Measurements from ENCODE around the gene PCDHGB3. TPM values are rescaled to one million over a fixed set of nuclear protein-coding genes. Genes with fewer than 3 reads are reported as not detected.
"Not testable (repeated sequence)": the region's sequence is repeated elsewhere in the genome, so short reads cannot be mapped to it uniquely, and the experiment has no call there.

The PCDHGB3 gene
- total RNA-seq, 2 donors from 2014 or later = 0.40 to 4.6 TPM

GRCh38 chr5:141328231-141328630 is 41.8 kb upstream of the PCDHGB3 start:
- Histone ChIP-seq H3K27me3 (ENCODE audit: control insufficient read depth, insufficient read depth, low read length, poor library complexity, severe bottlenecking) (no peaks in the 10 kb centered on the region), H3K36me3 (ENCODE audit: control insufficient read depth, insufficient read depth, low read length) (no peaks in the 10 kb centered on the region), H3K27ac (ENCODE audit: low read depth, low read length) (no peak overlapping the region), H3K9ac (ENCODE audit: extremely low read depth, low read length, poor library complexity, severe bottlenecking) (no peak overlapping the region), H3K9me3 (ENCODE audit: control insufficient read depth, low read length) (peaks cover 7% of the 10 kb centered on the region), H3K4me1 (ENCODE audit: control insufficient read depth, insufficient read depth, low read length) (no peaks in the 10 kb centered on the region), H3K4me3 (ENCODE audit: low read length) (no peak overlapping the region)
- no peak overlapping the region for H3K27ac Mint-ChIP-seq
- H3K9me3 Mint-ChIP-seq = peaks cover 37% of the 10 kb centered on the region
- H3K27me3 Mint-ChIP-seq (ENCODE audit: insufficient read depth) = peaks cover 13% of the 10 kb centered on the region
- no peaks in the 10 kb centered on the region for H3K4me1 Mint-ChIP-seq
- peaks cover 14% of the 10 kb centered on the region for H3K36me3 Mint-ChIP-seq (ENCODE audit: low read depth)
- TF ChIP-seq CTCF (conservative IDR thresholded peaks at IDR 0.05) = no peak
- DNase-seq = no peak
- WGBS, 2 experiments (ENCODE audit: insufficient coverage in 1 of 2, insufficient read length in 1 of 2) = 85 to 90% methylated on average over 6 to 8 of the region's 8 CpGs
- H3K4me3 Mint-ChIP-seq = no peak overlapping the region

GRCh38 chr5:141330299-141331080 is 39.6 kb upstream of the PCDHGB3 start, which contains the start of gene PCDHGA1:
PCDHGA1 (plus strand) TSS chr5:141330514.
- 87 to 90% methylated on average over 19 to 21 of the region's 21 CpGs for WGBS, 2 experiments (ENCODE audit: insufficient coverage in 1 of 2, insufficient read length in 1 of 2)
- Histone ChIP-seq H3K9me3 (ENCODE audit: control insufficient read depth, low read length) (no peaks in the 10 kb centered on the region), H3K36me3 (ENCODE audit: control insufficient read depth, insufficient read depth, low read length) (no peaks in the 10 kb centered on the region), H3K4me1 (ENCODE audit: control insufficient read depth, insufficient read depth, low read length) (no peaks in the 10 kb centered on the region), H3K9ac (ENCODE audit: extremely low read depth, low read length, poor library complexity, severe bottlenecking) (no peak within 1 kb of the TSS), H3K27ac (ENCODE audit: low read depth, low read length) (no peak within 1 kb of the TSS), H3K27me3 (ENCODE audit: control insufficient read depth, insufficient read depth, low read length, poor library complexity, severe bottlenecking) (no peaks in the 10 kb centered on the region), H3K4me3 (ENCODE audit: low read length) (no peak within 1 kb of the TSS)
- peak; percentile 69 for DNase-seq
- Mint-ChIP-seq H3K9me3 (peaks cover 42% of the 10 kb centered on the region), H3K27ac (no peak within 1 kb of the TSS), H3K4me1 (no peaks in the 10 kb centered on the region), H3K27me3 (ENCODE audit: insufficient read depth) (peaks cover 13% of the 10 kb centered on the region), H3K36me3 (ENCODE audit: low read depth) (peaks cover 14% of the 10 kb centered on the region), H3K4me3 (peak within 1 kb of the TSS; percentile 45)
- peak; percentile 75 for TF ChIP-seq CTCF (conservative IDR thresholded peaks at IDR 0.05)

GRCh38 chr5:141332571-141332970 is 37.5 kb upstream of the PCDHGB3 start:
- not testable (repeated sequence) for H3K4me1 Mint-ChIP-seq; H3K27me3 ChIP-seq (ENCODE audit: control insufficient read depth, insufficient read depth, low read length, poor library complexity, severe bottlenecking); H3K4me3 Mint-ChIP-seq; H3K27ac ChIP-seq (ENCODE audit: low read depth, low read length); H3K4me1 ChIP-seq (ENCODE audit: control insufficient read depth, insufficient read depth, low read length); H3K9ac ChIP-seq (ENCODE audit: extremely low read depth, low read length, poor library complexity, severe bottlenecking); H3K36me3 ChIP-seq (ENCODE audit: control insufficient read depth, insufficient read depth, low read length); H3K27ac Mint-ChIP-seq; H3K9me3 ChIP-seq (ENCODE audit: control insufficient read depth, low read length); H3K4me3 ChIP-seq (ENCODE audit: low read length); DNase-seq
- H3K36me3 Mint-ChIP-seq (ENCODE audit: low read depth) = peaks cover 13% of the 10 kb centered on the region
- WGBS, 2 experiments (ENCODE audit: insufficient coverage in 1 of 2, insufficient read length in 1 of 2) = 91 to 97% methylated on average over 18 to 39 of the region's 39 CpGs
- H3K27me3 Mint-ChIP-seq (ENCODE audit: insufficient read depth) = peaks cover 13% of the 10 kb centered on the region
- peaks cover 31% of the 10 kb centered on the region for H3K9me3 Mint-ChIP-seq
